OCI-LY3 (cell line): Measurements from ENCODE around the gene MTHFSD.

Experiments
- H2AFZ ChIP-seq: fragments of 200-600, 300-600 bp; shearing (Covaris generic); 2 replicates; pipeline ENCODE4 v1.6.0; 2014; ENCODE audit warnings: antibody characterized with exemption, low read depth, low read length
- H3K27ac ChIP-seq: fragments of 200-600, 300-600 bp; sonication (generic); 2 replicates; pipeline ENCODE4 v1.5.1; 2014; ENCODE audit warnings: mild to moderate bottlenecking, low read length, moderate library complexity, mixed read lengths
- H3K27me3 ChIP-seq: fragments of 200-600, 300-600 bp; sonication (generic); 2 replicates; pipeline ENCODE4 v1.6.1; 2014; ENCODE audit warnings: low read depth, low read length, mixed read lengths
- H3K36me3 ChIP-seq: fragments of 200-600, 300-600 bp; sonication (generic); replicated peaks from 2 replicates; pipeline ENCODE3; 2014; ENCODE audit warnings: low read depth, low read length, mixed read lengths
- H3K4me1 ChIP-seq: fragments of 300-600, 200-600 bp; sonication (generic); 2 replicates; pipeline ENCODE4 v1.6.1; 2014; ENCODE audit warnings: low read length, mixed read lengths
- H3K4me2 ChIP-seq: fragments of 200-600, 300-600 bp; sonication (generic); 2 replicates; pipeline ENCODE4 v1.6.1; 2014; ENCODE audit warnings: low read length, mixed read lengths
- H3K4me3 ChIP-seq: fragments of 300-600, 200-600 bp; sonication (generic); 2 replicates; pipeline ENCODE4 v1.5.1; 2014; ENCODE audit warnings: antibody characterized with exemption, mild to moderate bottlenecking, low read length, moderate library complexity
- H3K79me2 ChIP-seq: fragments of 300-600, 200-600 bp; shearing (Covaris generic); 2 replicates; pipeline ENCODE4 v1.6.1; 2014; ENCODE audit warnings: mild to moderate bottlenecking, low read length, mixed read lengths
- H3K9ac ChIP-seq: fragments of 300-600, 200-600 bp; shearing (Covaris generic); 2 replicates; pipeline ENCODE4 v1.6.0; 2014; ENCODE audit warnings: mild to moderate bottlenecking, low read length, moderate library complexity
- H3K9me3 ChIP-seq: fragments of 200-600, 300-600 bp; shearing (Covaris generic); 2 replicates; pipeline ENCODE4 v1.6.1; 2014; ENCODE audit warnings: low read length, mixed read lengths; ENCODE audit not compliant: insufficient read depth
- H4K20me1 ChIP-seq: fragments of 200-600, 300-600 bp; sonication (generic); 2 replicates; pipeline ENCODE4 v1.6.1; 2016; ENCODE audit warnings: low read length, mixed read lengths; ENCODE audit not compliant: insufficient read depth
- CTCF ChIP-seq: fragments of 200-600, 300-600 bp; sonication (generic); IDR thresholded peaks from 2 replicates; pipeline ENCODE4 v1.5.1; 2014; ENCODE audit warnings: antibody characterized with exemption, low read length, low read depth
- EZH2phosphoT487 ChIP-seq: fragments of 200-600 bp; shearing (Covaris generic); IDR thresholded peaks from 2 replicates; pipeline ENCODE4 v1.6.1; 2018; ENCODE audit warnings: antibody characterized with exemption, mixed run types, low read depth

Gene MTHFSD

GRCh38 chr16:86502856-86503748 lies 51.9 kb downstream of the MTHFSD start:
- H3K36me3 ChIP-seq, result no peaks in the 10 kb centered on the region
- H3K4me1 ChIP-seq, result no peaks in the 10 kb centered on the region
- no peak overlapping the region for H3K9ac ChIP-seq
- H3K27me3 ChIP-seq, result peaks cover 22% of the 10 kb centered on the region
- H2AFZ ChIP-seq, result no peak overlapping the region
- H3K4me3 ChIP-seq, result no peak overlapping the region
- no peaks in the 10 kb centered on the region for H3K79me2 ChIP-seq
- H3K4me2 ChIP-seq, result no peak overlapping the region
- H3K9me3 ChIP-seq, result no peaks in the 10 kb centered on the region
- TF ChIP-seq CTCF, result no peak
- no peak for TF ChIP-seq EZH2phosphoT487
- H3K27ac ChIP-seq, result no peak overlapping the region
- no peaks in the 10 kb centered on the region for H4K20me1 ChIP-seq

- Histone ChIP-seq H3K79me2 (no peaks in the 10 kb centered on the region), H3K4me2 (no peak overlapping the region), H3K27me3 (peaks cover 22% of the 10 kb centered on the region), H2AFZ (no peak overlapping the region), H4K20me1 (no peaks in the 10 kb centered on the region), H3K4me3 (no peak overlapping the region), H3K27ac (no peak overlapping the region), H3K4me1 (no peaks in the 10 kb centered on the region), H3K36me3 (no peaks in the 10 kb centered on the region), H3K9me3 (no peaks in the 10 kb centered on the region), H3K9ac (no peak overlapping the region)
- TF ChIP-seq CTCF (no peak), EZH2phosphoT487 (no peak)
Observed at GRCh38 chr16:86501989-86502855, 52.8 kb downstream of the MTHFSD start.

GRCh38 chr16:86500708-86501510 lies 54.1 kb downstream of the MTHFSD start:
- Histone ChIP-seq H3K4me3 (no peak overlapping the region), H3K9ac (no peak overlapping the region), H3K4me2 (no peak overlapping the region), H3K36me3 (no peaks in the 10 kb centered on the region), H3K27ac (no peak overlapping the region), H3K79me2 (no peaks in the 10 kb centered on the region), H2AFZ (no peak overlapping the region), H3K4me1 (no peaks in the 10 kb centered on the region), H4K20me1 (no peaks in the 10 kb centered on the region), H3K9me3 (no peaks in the 10 kb centered on the region), H3K27me3 (peaks cover 22% of the 10 kb centered on the region)
- TF ChIP-seq EZH2phosphoT487, result no peak
- TF ChIP-seq CTCF, result no peak
